Fibroblast of lung (primary cell): Measurements from ENCODE around the gene CTNNA2.

Source experiments
- CTCF ChIP-seq, 2 donors: IDR thresholded peaks in 1 of 2; conservative IDR thresholded peaks in 1 of 2; 1 replicate in 1 of 2; 2 replicates in 1 of 2; pipeline ENCODE4 v1.5.1; 2011 to 2012; ENCODE audit warnings: low read length in 2 of 2, control low read depth in 1 of 2, inconsistent platforms in 1 of 2, low read depth in 1 of 2, mild to moderate bottlenecking in 1 of 2
- EZH2 ChIP-seq: IDR thresholded peaks from 2 replicates; pipeline ENCODE4 v1.5.1; 2012; ENCODE audit warnings: low read length, control low read depth, mild to moderate bottlenecking; ENCODE audit errors: missing control alignments

- TF ChIP-seq CTCF (conservative IDR thresholded peaks at IDR 0.05 in 1 of 2, IDR thresholded peaks at IDR 0.05 in 1 of 2; ENCODE audit: low read depth in 1 of 2, low read length in 2 of 2) (no peak), EZH2 (no peak)
These were observed 849.1 kb downstream of the CTNNA2 start for GRCh38 chr2:80361904-80362303.
